Retinal pigment epithelial cell (primary cell): ENCODE measurements around the gene RBMS1.

Source experiments
- DNase-seq: peaks from one replicate; pipeline ENCODE4 v3.0.0-alpha.2; 2010; ENCODE audit warnings: low read depth
- H3K4me3 ChIP-seq: 2 replicates; pipeline ENCODE4 v1.5.1; 2011; ENCODE audit warnings: mild to moderate bottlenecking, low read length, control low read depth, moderate library complexity
- CTCF ChIP-seq: conservative IDR thresholded peaks from 2 replicates; pipeline ENCODE4 v1.5.1; 2011; ENCODE audit warnings: low read depth, low read length, control low read depth, inconsistent platforms

RBMS1 gene

GRCh38 chr2:160335441-160335840 lies 158.2 kb downstream of the RBMS1 start:
- no peak overlapping the region for H3K4me3 ChIP-seq
- no peak for DNase-seq
- no peak for TF ChIP-seq CTCF

- no peak for TF ChIP-seq CTCF
- no peak for DNase-seq
- no peak overlapping the region for H3K4me3 ChIP-seq
These were observed 159.4 kb downstream of the RBMS1 start for GRCh38 chr2:160334028-160334741.

GRCh38 chr2:160333324-160334027 lies 160.1 kb downstream of the RBMS1 start:
- no peak for DNase-seq
- no peak overlapping the region for H3K4me3 ChIP-seq
- no peak for TF ChIP-seq CTCF

- no peak overlapping the region for H3K4me3 ChIP-seq
- TF ChIP-seq CTCF, result no peak
- no peak for DNase-seq
These were observed 161.3 kb downstream of the RBMS1 start for GRCh38 chr2:160332318-160332717.

- TF ChIP-seq CTCF, result no peak
- DNase-seq, result no peak
- no peak overlapping the region for H3K4me3 ChIP-seq
These were observed 162.2 kb downstream of the RBMS1 start for GRCh38 chr2:160331258-160332025.

- no peak overlapping the region for H3K4me3 ChIP-seq
- TF ChIP-seq CTCF, result no peak
- DNase-seq, result no peak
These were observed 164.6 kb downstream of the RBMS1 start for GRCh38 chr2:160328811-160329527.
